ENCODE measurements around the gene TAF1B.

The TAF1B gene

DNA sequence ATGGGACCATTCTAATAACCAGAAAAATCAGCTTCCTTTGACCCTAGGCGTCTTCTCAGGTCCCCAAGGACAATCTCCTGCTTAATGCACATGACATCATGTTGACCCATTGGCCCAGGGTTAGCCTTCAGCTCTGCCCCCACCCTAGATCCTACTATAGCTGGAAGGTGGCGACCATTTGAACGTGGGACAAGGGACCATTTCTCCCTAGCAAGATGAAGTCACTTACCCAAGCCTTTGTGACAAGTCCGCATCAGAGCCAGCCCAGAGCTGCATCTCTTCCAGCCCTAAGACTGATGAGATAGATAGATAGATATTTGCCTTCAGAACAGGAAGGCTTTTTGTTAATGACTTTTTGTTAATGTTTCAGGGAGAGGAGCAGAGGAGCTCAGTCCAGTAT lies 28.2 kb upstream of the TAF1B start:
- no peak overlapping the region for H3K4me3 ChIP-seq (ENCODE audit: low read depth, low read length)
- TF ChIP-seq, protein P1, sequence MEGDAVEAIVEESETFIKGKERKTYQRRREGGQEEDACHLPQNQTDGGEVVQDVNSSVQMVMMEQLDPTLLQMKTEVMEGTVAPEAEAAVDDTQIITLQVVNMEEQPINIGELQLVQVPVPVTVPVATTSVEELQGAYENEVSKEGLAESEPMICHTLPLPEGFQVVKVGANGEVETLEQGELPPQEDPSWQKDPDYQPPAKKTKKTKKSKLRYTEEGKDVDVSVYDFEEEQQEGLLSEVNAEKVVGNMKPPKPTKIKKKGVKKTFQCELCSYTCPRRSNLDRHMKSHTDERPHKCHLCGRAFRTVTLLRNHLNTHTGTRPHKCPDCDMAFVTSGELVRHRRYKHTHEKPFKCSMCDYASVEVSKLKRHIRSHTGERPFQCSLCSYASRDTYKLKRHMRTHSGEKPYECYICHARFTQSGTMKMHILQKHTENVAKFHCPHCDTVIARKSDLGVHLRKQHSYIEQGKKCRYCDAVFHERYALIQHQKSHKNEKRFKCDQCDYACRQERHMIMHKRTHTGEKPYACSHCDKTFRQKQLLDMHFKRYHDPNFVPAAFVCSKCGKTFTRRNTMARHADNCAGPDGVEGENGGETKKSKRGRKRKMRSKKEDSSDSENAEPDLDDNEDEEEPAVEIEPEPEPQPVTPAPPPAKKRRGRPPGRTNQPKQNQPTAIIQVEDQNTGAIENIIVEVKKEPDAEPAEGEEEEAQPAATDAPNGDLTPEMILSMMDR (IDR thresholded peaks at IDR 0.05; ENCODE audit: low read depth, low read length): no peak

DNA sequence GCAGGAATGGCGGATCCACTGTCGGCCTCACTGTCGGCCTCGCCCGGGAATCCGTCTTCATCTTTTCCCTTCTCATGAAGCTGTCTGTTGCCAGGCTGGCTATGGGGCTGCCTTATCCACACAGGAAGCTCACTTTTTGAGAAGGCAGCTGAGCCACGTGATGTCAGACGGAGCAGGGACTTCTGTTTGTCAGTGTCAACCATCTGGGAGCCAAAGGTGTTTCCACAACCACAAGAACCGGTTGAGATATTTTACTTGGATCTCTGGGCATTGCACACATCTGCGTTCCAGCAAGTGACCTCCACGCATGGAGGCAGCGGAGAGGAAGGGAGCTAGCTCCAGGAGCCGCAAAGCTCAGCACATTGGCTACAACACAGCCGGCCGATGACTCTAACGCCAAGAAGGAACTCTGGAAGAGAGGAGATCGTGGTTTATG lies 27.4 kb upstream of the TAF1B start:
- TF ChIP-seq, protein P1 (IDR thresholded peaks at IDR 0.05; ENCODE audit: low read depth, low read length): no peak
- no peak overlapping the region for H3K4me3 ChIP-seq (ENCODE audit: low read depth, low read length)

DNA sequence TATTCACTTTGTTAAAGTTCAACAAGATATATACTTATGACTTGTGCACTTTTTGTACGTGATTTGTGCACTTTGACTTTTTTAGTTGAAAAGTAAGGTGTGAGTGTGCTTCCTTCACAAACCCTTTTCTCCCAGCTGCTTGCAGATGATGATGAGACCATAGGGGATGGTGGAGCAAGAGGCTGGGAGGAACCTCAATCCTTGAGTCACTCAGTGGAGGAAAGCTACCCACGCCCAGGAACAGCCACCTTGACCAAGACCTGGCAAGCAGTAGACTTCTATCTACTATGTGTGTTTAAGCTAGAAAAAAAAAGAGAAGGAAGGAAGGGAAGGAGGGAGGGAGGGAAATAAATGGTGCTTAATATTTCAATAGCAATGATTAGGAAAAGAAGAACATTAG lies 25.2 kb upstream of the TAF1B start:
- H3K4me3 ChIP-seq (ENCODE audit: low read depth, low read length): no peak overlapping the region
- TF ChIP-seq, protein P1 (IDR thresholded peaks at IDR 0.05; ENCODE audit: low read depth, low read length): no peak

DNA sequence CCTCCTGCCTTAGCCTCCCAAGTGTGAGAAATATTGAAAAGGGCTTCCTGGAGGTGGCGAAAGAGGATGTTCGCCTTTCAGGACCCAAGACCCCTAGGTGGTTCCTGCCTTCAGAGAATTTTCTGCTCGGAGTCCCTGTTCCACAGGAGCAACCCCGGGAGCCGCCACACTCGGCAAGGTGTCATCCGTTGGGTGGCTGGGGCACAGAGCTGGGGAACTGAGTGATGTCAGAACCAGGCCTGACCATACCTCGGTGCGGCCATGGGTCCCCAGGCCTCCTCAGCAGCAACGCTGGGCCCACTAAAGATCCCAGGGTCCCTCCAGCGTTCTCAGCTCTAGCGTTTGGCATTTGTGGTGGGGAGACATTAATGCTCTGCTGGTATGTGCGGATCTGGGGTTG lies 23.7 kb upstream of the TAF1B start:
- TF ChIP-seq, protein P1 (IDR thresholded peaks at IDR 0.05; ENCODE audit: low read depth, low read length): no peak
- no peak overlapping the region for H3K4me3 ChIP-seq (ENCODE audit: low read depth, low read length)

DNA sequence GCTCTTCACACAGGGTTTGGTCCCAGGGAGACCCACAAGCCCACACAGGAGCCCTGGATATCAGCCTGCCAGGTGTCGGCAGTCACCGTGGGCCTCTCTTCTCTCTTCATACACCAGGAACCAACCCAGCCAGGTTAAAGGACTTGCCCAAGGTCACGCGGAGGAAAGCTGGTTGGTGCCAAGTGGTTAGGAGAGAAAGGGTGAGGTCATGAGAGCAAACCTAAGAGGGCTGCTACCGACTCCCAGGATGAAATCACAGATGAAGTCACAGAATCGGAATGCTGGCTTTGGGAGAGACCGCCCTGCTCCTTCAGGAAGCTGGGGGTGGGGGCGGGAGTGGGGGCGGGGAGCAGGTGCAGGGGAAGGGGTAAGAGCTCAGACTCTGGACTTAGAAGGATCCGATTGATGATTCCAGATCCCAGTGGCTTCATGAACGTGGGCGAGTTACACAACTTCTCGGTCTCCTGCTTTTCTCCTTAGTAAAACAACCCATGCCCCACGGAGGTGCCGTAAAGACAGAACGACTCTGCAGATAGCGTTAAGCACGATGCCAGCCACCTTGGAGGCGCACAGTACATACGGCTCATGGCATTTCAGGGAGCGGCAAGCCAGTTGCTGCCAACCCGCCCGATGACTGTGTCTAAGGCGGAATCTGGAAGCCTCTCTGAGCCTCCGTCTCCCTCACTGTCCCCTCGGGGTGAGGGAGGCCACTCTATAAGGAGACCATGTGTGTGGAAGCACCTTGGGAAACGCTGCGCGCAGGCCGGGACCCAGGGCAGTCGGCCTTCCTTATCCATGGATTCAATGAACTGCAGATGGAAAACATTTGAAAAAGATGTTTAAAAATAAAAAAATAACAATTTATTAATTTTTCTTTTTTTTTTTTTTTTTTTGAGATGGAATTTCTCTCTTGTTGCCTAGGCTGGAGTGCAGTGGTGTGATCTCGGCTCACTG lies 23.0 kb upstream of the TAF1B start:
- TF ChIP-seq, protein P1 (IDR thresholded peaks at IDR 0.05; ENCODE audit: low read depth, low read length): no peak
- H3K4me3 ChIP-seq (ENCODE audit: low read depth, low read length): no peak overlapping the region

DNA sequence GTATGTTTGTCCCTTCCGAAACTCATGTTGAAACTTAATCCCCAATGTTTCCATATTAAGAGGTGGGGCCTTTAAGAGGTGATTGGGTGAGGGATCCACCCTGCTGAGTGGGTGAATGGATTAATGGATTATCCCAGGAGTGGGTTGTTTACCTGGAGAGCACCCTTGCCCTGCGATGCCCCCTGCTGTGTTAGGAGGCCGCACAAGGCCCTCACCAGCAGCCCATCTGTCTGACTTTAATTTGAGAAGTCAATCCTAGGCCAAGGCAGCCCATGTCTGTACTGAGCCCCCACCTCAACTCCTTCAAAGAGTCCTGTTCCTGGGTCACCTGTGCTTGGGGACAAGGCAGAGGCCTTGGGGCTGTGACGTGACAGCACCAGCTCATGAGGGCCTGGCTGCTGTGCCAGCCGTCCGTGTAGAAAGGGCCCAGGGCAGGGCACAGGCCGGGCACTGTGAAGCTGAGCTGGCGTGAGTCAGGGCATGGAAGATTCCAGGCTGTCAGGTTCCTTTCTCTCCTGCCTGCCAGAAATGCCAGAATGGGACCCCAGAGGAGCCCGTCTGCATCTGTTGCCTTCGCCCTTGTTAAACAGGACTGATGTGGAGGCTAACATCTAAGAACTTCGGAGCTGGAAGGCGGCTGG lies 21.3 kb upstream of the TAF1B start:
- no peak overlapping the region for H3K4me3 ChIP-seq (ENCODE audit: low read depth, low read length)
- TF ChIP-seq, protein P1 (IDR thresholded peaks at IDR 0.05; ENCODE audit: low read depth, low read length): no peak

DNA sequence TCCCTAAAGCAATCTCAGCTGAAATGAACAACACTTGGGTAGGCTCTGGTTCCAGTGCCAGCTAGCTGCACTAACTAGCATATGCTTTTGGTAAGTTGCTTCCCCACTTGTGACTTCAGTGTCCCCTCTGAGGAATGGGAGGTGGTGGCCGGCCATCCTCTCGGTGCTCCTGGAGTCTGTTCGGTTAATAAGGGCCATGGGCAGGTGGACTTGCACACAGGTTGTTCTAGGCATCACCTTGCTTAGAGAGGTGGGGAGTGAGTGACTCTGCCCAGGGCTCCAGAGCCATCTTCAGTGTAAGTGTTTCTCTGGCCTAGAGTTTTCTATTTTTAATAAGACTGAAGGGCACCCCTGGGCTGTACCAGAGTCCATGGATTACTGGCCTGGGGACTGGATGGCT lies 18.8 kb upstream of the TAF1B start:
- TF ChIP-seq, protein P1 (IDR thresholded peaks at IDR 0.05; ENCODE audit: low read depth, low read length): no peak
- H3K4me3 ChIP-seq (ENCODE audit: low read depth, low read length): no peak overlapping the region
